SK-N-SH (cell line): Measurements from ENCODE around the gene CHD5. TPM values are rescaled to one million over a fixed set of nuclear protein-coding genes. Genes with fewer than 3 reads are reported as not detected.

ENCODE experiments used
- CTCF ChIA-PET: fragments of 300-600, 350-600 bp; formaldehyde crosslinking; extraction: SDS; loops from one replicate; lab custom pipeline; 2021; lab: Yijun Ruan, JAX
- POLR2A ChIA-PET: fragments of 350-600 bp; sonication (Branson Sonifier 250); formaldehyde crosslinking; extraction: SDS; loops from one replicate; lab custom pipeline; 2020; ENCODE audit warnings: antibody characterized with exemption, inconsistent platforms; lab: Yijun Ruan, JAX
- DNase-seq: peaks from one replicate; pipeline ENCODE4 v3.0.0; 2012
- H2AFZ ChIP-seq: fragments of 200-600 bp; sonication (generic); 2 replicates; pipeline ENCODE4 v1.8.1; 2016; ENCODE audit warnings: antibody characterized with exemption, mild to moderate bottlenecking, low read depth
- H3F3A ChIP-seq: fragments of 200-600 bp; sonication (generic); replicated peaks from 2 replicates; pipeline ENCODE3; 2016; ENCODE audit warnings: antibody characterized with exemption, mild to moderate bottlenecking; ENCODE audit not compliant: insufficient read depth
- H3K27ac ChIP-seq, 2 experiments: fragments of 200-500 bp in 1 of 2; fragments of 200-600 bp in 1 of 2; sonication (Bioruptor generic) in 1 of 2; sonication (generic), shearing (Covaris generic) in 1 of 2; 2 replicates each; pipeline versions ENCODE4 v1.5.1 to v1.6.1; 2014 to 2016; ENCODE audit warnings: low read depth in 2 of 2, inconsistent platforms in 1 of 2, low read length in 1 of 2, mild to moderate bottlenecking in 1 of 2, mixed read lengths in 1 of 2
- H3K27me3 ChIP-seq: fragments of 200-600 bp; sonication (generic), shearing (Covaris generic); 2 replicates; pipeline ENCODE4 v1.6.1; 2016; ENCODE audit warnings: mixed run types; ENCODE audit not compliant: insufficient read depth
- H3K36me3 ChIP-seq, 2 experiments: fragments of 200-500 bp in 1 of 2; fragments of 200-600 bp in 1 of 2; sonication (Bioruptor generic) in 1 of 2; sonication (generic) in 1 of 2; replicated peaks in 1 of 2; 2 replicates each; pipeline versions ENCODE3 to v1.5.1; 2014 to 2016; ENCODE audit warnings: low read length in 1 of 2, mild to moderate bottlenecking in 1 of 2; ENCODE audit not compliant: insufficient read depth in 2 of 2, control insufficient read depth in 1 of 2
- H3K4me1 ChIP-seq, 2 experiments: fragments of 200-500 bp in 1 of 2; fragments of 200-600 bp in 1 of 2; sonication (Bioruptor generic) in 1 of 2; sonication (generic), shearing (Covaris generic) in 1 of 2; 2 replicates each; pipeline versions ENCODE4 v1.5.1 to v1.6.1; 2014 to 2016; ENCODE audit warnings: low read depth in 1 of 2, low read length in 1 of 2, mixed run types in 1 of 2; ENCODE audit not compliant: insufficient read depth in 2 of 2, control insufficient read depth in 1 of 2
- H3K4me2 ChIP-seq: fragments of 200-600 bp; sonication (generic), shearing (Covaris generic); 2 replicates; pipeline ENCODE4 v1.6.1; 2017; ENCODE audit warnings: mixed run types
- H3K4me3 ChIP-seq, 2 experiments: fragments of 200-500 bp in 1 of 2; fragments of 200-600 bp in 1 of 2; sonication (Bioruptor generic) in 1 of 2; sonication (generic), shearing (Covaris generic) in 1 of 2; 2 replicates each; pipeline versions ENCODE4 v1.5.1 to v1.8.1; 2014 to 2016; ENCODE audit warnings: low read depth in 2 of 2, inconsistent platforms in 1 of 2, low read length in 1 of 2, mild to moderate bottlenecking in 1 of 2, mixed read lengths in 1 of 2, moderate library complexity in 1 of 2
- H3K79me2 ChIP-seq: fragments of 200-600 bp; sonication (generic); 2 replicates; pipeline ENCODE4 v1.8.1; 2017; ENCODE audit warnings: mild to moderate bottlenecking; ENCODE audit not compliant: insufficient read depth
- H3K9ac ChIP-seq: fragments of 200-600 bp; sonication (generic); 2 replicates; pipeline ENCODE4 v1.6.1; 2017; ENCODE audit warnings: mixed run types
- H3K9me2 ChIP-seq: fragments of 200-600 bp; sonication (generic); 2 replicates; pipeline ENCODE4 v1.6.1; 2017; ENCODE audit warnings: mixed run types
- H3K9me3 ChIP-seq: fragments of 200-600 bp; sonication (generic); 2 replicates; pipeline ENCODE4 v1.6.1; 2017; ENCODE audit warnings: mixed run types, mild to moderate bottlenecking, moderate library complexity
- H4K20me1 ChIP-seq: fragments of 200-600 bp; sonication (generic); 2 replicates; pipeline ENCODE4 v1.6.1; 2017; ENCODE audit warnings: mild to moderate bottlenecking, mixed run types; ENCODE audit not compliant: insufficient read depth
- CTCF ChIP-seq: fragments of 200-600 bp; sonication (generic); IDR thresholded peaks from 2 replicates; pipeline ENCODE4 v1.6.1; 2017; ENCODE audit warnings: antibody characterized with exemption, mild to moderate bottlenecking, moderate library complexity
- ELF1 ChIP-seq: IDR thresholded peaks from 2 replicates; pipeline ENCODE4 v1.4.0; 2012
- EP300 ChIP-seq, 2 experiments: IDR thresholded peaks; 2 replicates each; pipeline versions ENCODE4 v1.4.0 to v1.6.1; 2012; ENCODE audit warnings: borderline replicate concordance in 1 of 2, low read depth in 1 of 2, low read length in 1 of 2
- EZH2phosphoT487 ChIP-seq: fragments of 200-600 bp; sonication (generic); IDR thresholded peaks from 2 replicates; pipeline ENCODE4 v1.6.1; 2017; ENCODE audit warnings: low read depth, mixed run types, mild to moderate bottlenecking, antibody characterized with exemption, moderate library complexity, borderline replicate concordance
- FOSL2 ChIP-seq: IDR thresholded peaks from 2 replicates; pipeline ENCODE4 v1.4.0; 2012; ENCODE audit warnings: low read depth, mild to moderate bottlenecking, moderate library complexity, borderline replicate concordance
- FOXJ3 ChIP-seq: sonication (generic); formaldehyde crosslinking; IDR thresholded peaks from 2 replicates; pipeline ENCODE4 v1.5.1; 2020; ENCODE audit warnings: mild to moderate bottlenecking, missing genetic modification reagents
- GATA2 ChIP-seq: sonication (generic); formaldehyde crosslinking; IDR thresholded peaks from 2 replicates; pipeline ENCODE4 v1.5.0; 2020; ENCODE audit warnings: mild to moderate bottlenecking, missing genetic modification reagents
- IRF3 ChIP-seq: fragments of 150-350 bp; IDR thresholded peaks from 2 replicates; pipeline ENCODE4 v1.6.1; 2016; ENCODE audit warnings: mild to moderate bottlenecking, low read depth, low read length
- MAX ChIP-seq: IDR thresholded peaks from 2 replicates; pipeline ENCODE4 v1.4.0; 2012; ENCODE audit warnings: low read depth
- MEF2A ChIP-seq: IDR thresholded peaks from 2 replicates; pipeline ENCODE4 v1.4.0; 2012; ENCODE audit warnings: low read depth, borderline replicate concordance
- MXI1 ChIP-seq: IDR thresholded peaks from 2 replicates; pipeline ENCODE4 v1.6.1; 2012; ENCODE audit warnings: mild to moderate bottlenecking, low read depth, low read length, improper control_type of control experiment
- POLR2AphosphoS5 ChIP-seq: IDR thresholded peaks from 2 replicates; pipeline ENCODE4 v1.6.1; 2012; ENCODE audit warnings: low read depth, low read length
- RFX5 ChIP-seq: IDR thresholded peaks from 2 replicates; pipeline ENCODE4 v1.6.1; 2012; ENCODE audit warnings: mild to moderate bottlenecking, improper control_type of control experiment, low read length
- TEAD4 ChIP-seq: IDR thresholded peaks from 2 replicates; pipeline ENCODE4 v1.4.0; 2012; ENCODE audit warnings: mild to moderate bottlenecking, borderline replicate concordance; ENCODE audit not compliant: insufficient read depth
- USF1 ChIP-seq: IDR thresholded peaks from 2 replicates; pipeline ENCODE4 v1.4.0; 2012; ENCODE audit warnings: low read depth, borderline replicate concordance
- USF2 ChIP-seq: fragments of 150-350 bp; IDR thresholded peaks from 2 replicates; pipeline ENCODE4 v1.6.1; 2017; ENCODE audit warnings: antibody characterized with exemption, low read length, low read depth, borderline replicate concordance
- YY1 ChIP-seq: IDR thresholded peaks from 2 replicates; pipeline ENCODE4 v1.4.0; 2012; ENCODE audit warnings: low read depth, mild to moderate bottlenecking
- ZBTB33 ChIP-seq: IDR thresholded peaks from 2 replicates; pipeline ENCODE4 v1.4.0; 2012; ENCODE audit warnings: low read depth, borderline replicate concordance
- WGBS: methylation state at CpG from one replicate; pipeline ENCODE4 v1.1.6; 2017; ENCODE audit warnings: low lambda C conversion rate; 5-methylcytosine and 5-hydroxymethylcytosine counted together
- polyA plus RNA-seq, 3 experiments: library from polyadenylated mRNA; depleted of rRNA; stranded (reverse); fragments of >200 nt; gene quantifications; 2 replicates each; pipeline ENCODE4 v1.2.3, GENCODE V29; 2012

Gene CHD5
- polyA plus RNA-seq, 1 of the 3 experiments (the other 2 are of a cell fraction), result 0.26 TPM

- peaks cover 7% of the 10 kb centered on the region; the same call in 1 of the 2 replicates for H4K20me1 ChIP-seq
- no peak overlapping the region for H2AFZ ChIP-seq
- no peak for DNase-seq
- CTCF ChIA-PET, result interaction anchor here (0.9 to 3.1 kb wide), 11 partner anchors 7 to 348 kb away, joined by 3 to 11 read pairs (median 4); no protein-coding TSS in a partner anchor
- no peaks in the 10 kb centered on the region for H3K36me3 ChIP-seq
- 72% methylated on average over 9 of the region's 9 CpGs for WGBS
- no peaks in the 10 kb centered on the region for H3K9me2 ChIP-seq
- no peak overlapping the region for H3K4me3 ChIP-seq
- POLR2A ChIA-PET, result interaction anchor here (0.6 kb wide), 1 partner anchor 178 kb away, joined by 3 read pairs; no protein-coding TSS in a partner anchor
- peaks cover 0 to 42% of the 10 kb centered on the region in 2 experiments; a peak in 1 of 4 replicates for H3K4me1 ChIP-seq
- no peaks in the 10 kb centered on the region for H3F3A ChIP-seq
- no peak overlapping the region for H3K9ac ChIP-seq
- no peaks in the 10 kb centered on the region for H3K27me3 ChIP-seq
- H3K9me3 ChIP-seq, result no peaks in the 10 kb centered on the region
- no peaks in the 10 kb centered on the region for H3K79me2 ChIP-seq
- TF ChIP-seq TEAD4, result no peak
- no peak for TF ChIP-seq ZBTB33
- no peak for TF ChIP-seq YY1
- no peak for TF ChIP-seq USF1
- no peak for TF ChIP-seq MAX
- no peak for TF ChIP-seq MXI1
- no peak for TF ChIP-seq USF2
- no peak for TF ChIP-seq MEF2A
- no peak for TF ChIP-seq POLR2AphosphoS5
- no peak for TF ChIP-seq EZH2phosphoT487
- no peak for TF ChIP-seq IRF3
- no peak for TF ChIP-seq EP300 (IDR thresholded peaks at IDR 0.05; ENCODE audit: borderline replicate concordance in 1 of 2, low read depth in 1 of 2, low read length in 1 of 2)
- TF ChIP-seq FOSL2, result no peak
- TF ChIP-seq CTCF, result no peak
- no peak for TF ChIP-seq FOXJ3
- TF ChIP-seq ELF1, result no peak
- TF ChIP-seq GATA2 (CRISPR knock-in tag), result no peak
- TF ChIP-seq RFX5, result no peak
- H3K27ac ChIP-seq, result no peak overlapping the region
- H3K4me2 ChIP-seq, result no peak overlapping the region
Measured at GRCh38 chr1:6057170-6057845, 122.8 kb downstream of the CHD5 start.
